SU-DHL-6 (cell line): ENCODE data around the gene PRXL2B.

Source experiments
- CTCF ChIP-seq: fragments of 200-600 bp; sonication (generic); IDR thresholded peaks from one replicate; pipeline ENCODE4 v1.5.1; 2017; ENCODE audit warnings: antibody characterized with exemption, mild to moderate bottlenecking, low read length, moderate library complexity; ENCODE audit not compliant: insufficient read depth, poor library complexity, severe bottlenecking
- EZH2phosphoT487 ChIP-seq: fragments of 200-600 bp; sonication (generic), shearing (Covaris generic); conservative IDR thresholded peaks from 2 replicates; pipeline ENCODE4 v1.6.1; 2018; ENCODE audit warnings: mild to moderate bottlenecking, antibody characterized with exemption, low read length, moderate library complexity, mixed read lengths

- TF ChIP-seq CTCF (no peak), EZH2phosphoT487 (no peak)
These were observed 19.4 kb upstream of the PRXL2B start for GRCh38 chr1:2567083-2567679.
